Measurements from ENCODE around the gene CCDC171. TPM values are rescaled to one million over a fixed set of nuclear protein-coding genes. Genes with fewer than 3 reads are reported as not detected.
"Not testable (repeated sequence)": the region's sequence is repeated elsewhere in the genome, so short reads cannot be mapped to it uniquely, and the experiment has no call there.

The CCDC171 gene
- total RNA-seq, 1 experiment from 2014 or later = 0.80 TPM

- no peak for DNase-seq (ENCODE audit: low read depth)
Measured at GRCh38 chr9:15553528-15553898, 670 bp downstream of the CCDC171 start.

GRCh38 chr9:15570769-15571168, 17.9 kb downstream of the CCDC171 start:
- no peak for DNase-seq (ENCODE audit: low read depth)

GRCh38 chr9:15572200-15572770, 19.4 kb downstream of the CCDC171 start:
- DNase-seq (ENCODE audit: low read depth) = peak; percentile 50

- DNase-seq (ENCODE audit: low read depth) = no peak
Measured at GRCh38 chr9:15576350-15577050, 23.7 kb downstream of the CCDC171 start.

- DNase-seq (ENCODE audit: low read depth) = no peak
Measured at GRCh38 chr9:15578714-15579113, 25.9 kb downstream of the CCDC171 start.

DNA sequence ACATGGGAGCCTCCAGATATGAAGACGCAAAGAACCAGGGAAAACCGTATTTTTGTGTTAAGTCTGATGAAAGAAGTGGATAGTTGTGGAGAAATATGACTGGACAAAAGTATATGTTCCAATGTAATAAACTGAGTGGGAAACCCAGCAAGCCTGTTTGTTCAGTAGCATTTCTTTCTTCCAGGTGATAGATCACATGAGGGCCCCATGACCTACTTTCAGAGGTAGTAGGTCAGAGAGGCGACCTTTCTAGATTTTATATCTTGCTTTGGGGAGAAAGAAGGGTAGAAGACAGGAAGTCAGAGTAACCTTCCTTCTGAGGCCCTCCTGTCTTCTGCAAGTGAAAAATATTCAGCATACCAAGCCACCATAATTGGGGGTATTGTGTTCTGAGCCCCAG, 31.5 kb downstream of the CCDC171 start:
- no peak for DNase-seq (ENCODE audit: low read depth)

DNA sequence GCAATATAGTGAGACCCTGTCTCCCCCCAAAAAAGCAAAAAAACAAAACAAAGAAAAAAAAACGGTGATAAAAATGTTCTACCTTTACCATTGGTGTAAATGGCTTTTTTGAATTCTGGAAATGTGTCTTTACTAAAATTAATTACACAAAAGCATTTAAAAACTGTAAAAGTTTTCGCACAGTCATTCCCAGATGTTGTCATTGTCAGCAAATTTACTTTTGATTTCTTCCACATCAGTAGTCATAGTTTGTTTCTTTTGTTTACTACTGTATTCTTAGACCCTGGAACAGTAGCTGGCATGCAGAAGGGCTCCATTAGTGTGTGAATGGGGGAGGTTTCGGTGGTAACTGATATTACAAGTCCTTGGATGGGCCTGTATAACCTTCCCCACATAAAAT, 39.5 kb downstream of the CCDC171 start:
- DNase-seq (ENCODE audit: low read depth) = no peak

GRCh38 chr9:15592940-15593339, 40.1 kb downstream of the CCDC171 start:
- not testable (repeated sequence) for DNase-seq (ENCODE audit: low read depth)

DNA sequence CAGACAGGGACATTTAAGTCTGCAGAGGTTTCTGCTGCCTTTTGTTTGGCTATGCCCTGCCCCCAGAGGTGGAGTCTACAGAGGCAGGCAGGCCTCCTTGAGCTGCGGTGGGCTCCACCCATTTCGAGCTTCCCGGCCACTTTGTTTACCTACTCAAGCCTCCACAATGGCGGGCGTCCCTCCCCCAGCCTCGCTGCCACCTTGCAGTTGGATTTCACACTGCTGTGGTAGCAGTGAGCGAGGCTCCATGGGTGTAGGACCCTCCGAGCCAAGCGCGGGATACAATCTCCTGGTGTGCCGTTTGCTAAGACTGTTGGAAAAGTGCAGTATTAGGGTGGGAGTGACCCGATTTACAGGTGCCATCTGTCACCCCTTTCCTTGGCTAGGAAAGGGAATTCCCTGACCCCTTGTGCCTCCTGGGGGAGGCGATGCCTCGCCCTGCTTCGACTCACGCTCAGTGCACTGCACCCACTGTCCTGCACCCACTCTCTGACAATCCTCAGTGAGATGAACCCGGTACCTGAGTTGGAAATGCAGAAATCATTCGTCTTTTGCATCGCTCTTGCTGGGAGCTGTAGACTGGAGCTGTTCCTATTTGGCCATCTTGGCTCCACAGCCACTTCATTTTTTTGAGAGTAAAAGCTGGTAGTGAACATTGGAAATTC, 48.0 kb downstream of the CCDC171 start:
- not testable (repeated sequence) for DNase-seq (ENCODE audit: low read depth)

DNA sequence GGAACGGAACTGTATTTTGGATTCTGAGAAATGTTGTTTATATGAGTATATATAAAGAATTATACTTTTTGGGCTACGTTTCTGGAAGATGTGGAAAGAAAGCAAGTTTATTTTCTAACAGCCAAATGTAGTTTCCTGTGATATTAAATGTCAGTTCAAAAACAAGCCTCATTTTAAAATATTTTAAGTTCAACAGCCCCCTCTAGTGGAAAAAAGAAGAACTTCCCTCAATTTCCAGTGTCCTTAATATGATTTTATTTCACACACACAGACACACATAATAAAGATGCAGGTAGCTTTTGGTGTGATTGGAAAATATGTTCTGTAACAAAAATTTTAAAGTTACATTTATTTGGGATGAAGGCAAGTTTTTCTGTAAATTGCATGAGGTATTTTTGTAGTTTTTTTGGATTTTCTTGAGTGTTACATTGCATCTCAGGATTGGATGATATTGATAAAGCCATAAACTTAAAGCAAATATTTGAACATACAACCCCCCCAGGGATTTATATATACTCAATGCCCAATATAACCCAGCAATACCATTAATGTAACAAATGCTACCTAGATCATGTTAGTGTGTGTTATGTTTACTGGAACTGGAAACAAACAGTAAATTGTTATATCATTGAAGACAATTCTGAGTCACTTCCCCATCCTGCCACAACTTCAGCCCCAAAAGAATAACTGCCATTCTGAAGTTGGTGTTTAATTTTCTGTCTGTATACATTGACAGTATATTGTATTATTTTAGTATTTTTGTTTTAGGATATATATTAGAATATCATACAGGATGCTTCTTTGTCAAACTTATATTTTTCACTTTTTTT, 54.0 kb downstream of the CCDC171 start:
- DNase-seq (ENCODE audit: low read depth) = peak; percentile 71

- no peak for DNase-seq (ENCODE audit: low read depth)
Measured at GRCh38 chr9:15612962-15613361, 60.1 kb downstream of the CCDC171 start.

- DNase-seq (ENCODE audit: low read depth) = no peak
Measured at GRCh38 chr9:15617782-15618181, 64.9 kb downstream of the CCDC171 start.

DNA sequence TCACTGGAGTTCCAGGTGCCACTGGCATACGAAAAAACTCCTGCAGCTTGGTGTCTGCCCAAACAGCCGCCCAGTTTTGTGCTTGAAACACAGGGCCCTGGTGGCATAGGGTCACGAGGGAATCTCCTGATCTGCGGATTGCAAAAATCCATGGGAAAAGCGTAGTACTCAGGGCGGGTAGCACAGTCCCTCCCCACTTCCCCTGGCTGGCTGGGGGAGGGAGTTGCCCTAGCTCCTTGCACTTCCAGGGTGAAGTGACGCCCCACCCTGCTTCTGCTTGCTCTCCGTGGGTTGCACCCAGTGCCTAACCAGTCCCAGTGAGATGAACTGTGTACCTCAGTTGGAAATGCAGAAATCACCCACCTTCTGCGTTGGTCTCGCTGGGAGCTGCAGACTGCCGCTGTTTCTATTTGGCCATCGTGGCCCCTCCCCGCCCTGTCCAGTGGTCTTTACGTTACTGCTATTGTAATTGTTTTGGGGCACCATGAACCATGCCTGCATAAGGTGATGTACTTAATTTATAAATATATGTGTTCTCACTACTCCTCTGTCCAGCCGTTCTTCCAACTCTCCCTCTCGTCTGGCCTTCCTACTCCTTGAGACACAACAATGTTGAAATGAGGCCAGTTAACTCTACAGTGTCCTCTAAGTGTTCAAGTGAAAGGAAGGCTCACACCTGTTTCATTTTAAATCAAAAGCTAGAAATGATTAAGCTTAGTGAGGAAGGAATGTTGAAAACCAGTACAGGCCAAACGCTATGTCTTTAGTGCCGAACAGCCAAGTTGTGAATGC, 65.9 kb downstream of the CCDC171 start:
- DNase-seq (ENCODE audit: low read depth) = no peak

DNA sequence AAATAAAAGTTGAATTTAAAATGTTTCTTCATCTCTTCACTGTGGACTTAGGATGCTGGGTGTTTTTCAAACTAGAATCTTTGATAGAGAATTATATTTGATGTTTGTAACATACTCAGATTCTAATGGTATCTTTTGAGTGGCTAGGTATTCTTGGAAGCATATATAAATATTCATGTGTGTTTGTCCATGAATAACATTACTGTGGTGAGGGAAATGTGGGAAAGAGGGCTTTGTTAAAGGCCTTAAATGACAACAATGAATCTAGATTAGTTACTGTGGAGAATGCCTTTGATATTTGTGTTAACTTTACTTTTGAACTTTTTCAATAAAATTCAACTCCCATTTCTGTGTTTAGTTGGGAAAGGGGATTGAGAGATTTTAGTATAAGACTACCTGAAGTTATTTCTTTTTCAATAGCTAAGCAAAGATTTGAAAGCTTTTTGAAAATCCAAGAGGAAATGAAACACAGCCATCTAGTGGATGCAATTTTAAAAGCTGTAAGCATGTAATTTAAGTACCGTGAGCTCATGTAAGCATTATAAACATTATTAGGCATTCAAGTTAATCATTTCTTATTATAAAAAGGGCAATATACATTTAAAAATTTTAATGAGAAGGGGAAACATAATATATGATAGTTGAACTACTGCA, 69.6 kb downstream of the CCDC171 start:
- DNase-seq (ENCODE audit: low read depth) = no peak

DNA sequence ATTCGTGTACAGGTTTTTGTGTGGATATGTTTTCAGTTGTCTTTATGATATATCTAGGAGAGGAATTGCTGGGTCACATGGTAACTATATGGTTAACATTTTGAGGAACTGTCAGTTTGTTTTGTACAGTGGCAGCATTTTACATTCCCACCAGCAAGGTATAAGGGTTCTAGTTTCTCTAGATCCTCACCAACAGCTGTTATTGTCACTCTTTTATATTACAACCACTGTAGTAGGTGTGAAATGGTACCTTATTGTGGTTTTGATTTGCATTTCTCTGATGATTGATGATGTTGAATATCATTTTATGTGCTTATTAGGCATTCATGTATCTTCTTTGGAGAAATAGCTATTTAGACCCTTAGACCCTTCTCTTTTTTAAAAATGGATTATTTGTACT, 82.9 kb downstream of the CCDC171 start:
- DNase-seq (ENCODE audit: low read depth) = no peak

DNA sequence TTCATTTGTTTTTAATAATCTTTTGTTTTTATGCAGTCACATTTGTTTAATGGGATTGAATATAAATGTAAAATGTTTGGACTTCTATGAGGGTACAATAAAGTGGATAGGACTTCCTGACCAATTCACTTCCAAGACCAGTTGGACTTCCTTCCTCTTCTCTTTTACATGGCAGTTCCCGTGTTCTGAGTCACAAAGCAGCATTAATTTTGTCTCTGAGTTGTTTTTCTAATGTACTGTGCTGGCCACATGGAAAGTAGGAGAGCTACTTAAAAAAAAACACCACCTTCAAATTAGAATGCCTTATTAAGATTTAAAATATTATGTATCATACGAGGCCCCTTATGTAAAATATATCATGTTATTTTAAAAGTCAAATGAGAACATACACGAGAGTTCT, 87.3 kb downstream of the CCDC171 start:
- DNase-seq (ENCODE audit: low read depth) = peak; percentile 7

GRCh38 chr9:15641291-15641690, 88.4 kb downstream of the CCDC171 start:
- DNase-seq (ENCODE audit: low read depth) = no peak

DNA sequence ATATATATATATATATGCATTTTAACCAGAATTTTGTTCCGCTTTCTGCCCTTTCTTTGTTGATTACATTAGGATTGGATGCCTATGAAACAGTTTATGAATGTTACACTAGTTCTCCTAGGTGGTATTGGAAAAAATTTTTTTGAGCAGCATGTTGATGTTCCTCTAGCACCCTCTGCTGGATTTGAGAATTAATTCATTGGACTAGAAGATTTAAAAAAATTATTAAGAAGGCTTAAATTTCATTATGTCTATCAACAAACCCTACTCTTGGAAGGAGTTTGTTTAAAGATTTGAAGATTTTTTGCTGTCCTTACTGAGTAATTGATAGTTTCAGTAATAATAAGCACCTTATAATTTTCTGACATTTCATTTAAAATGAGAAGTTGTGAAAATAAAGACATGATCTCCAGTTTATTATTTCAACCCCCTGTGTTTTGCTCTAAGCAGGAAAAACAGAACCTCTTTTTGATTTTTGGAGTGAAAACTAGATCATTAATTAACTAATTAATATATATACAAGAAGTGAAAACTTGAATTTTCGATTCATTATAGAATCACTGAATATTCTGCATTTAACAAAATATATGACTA, 89.6 kb downstream of the CCDC171 start:
- DNase-seq (ENCODE audit: low read depth) = peak; percentile 13

DNA sequence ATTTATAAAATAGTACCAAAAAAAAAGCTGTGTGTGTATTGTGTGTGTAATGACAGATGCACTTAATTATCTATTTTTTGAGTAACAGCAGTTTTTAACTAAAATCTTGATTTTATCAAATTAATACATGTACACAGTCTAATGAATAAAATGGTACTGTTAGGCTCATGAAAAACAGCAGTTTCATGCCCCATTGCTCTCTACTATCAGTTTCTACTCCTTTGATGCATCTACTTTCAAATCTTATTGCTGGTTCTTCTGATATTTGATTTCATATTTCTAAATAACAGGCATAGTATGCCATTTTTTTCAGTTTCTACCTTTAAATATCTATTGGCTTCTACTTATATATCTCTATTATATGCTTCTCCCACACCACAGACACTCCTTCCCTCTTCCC, 117.4 kb downstream of the CCDC171 start:
- DNase-seq (ENCODE audit: low read depth) = no peak

- no peak for DNase-seq (ENCODE audit: low read depth)
Measured at GRCh38 chr9:15670894-15671293, 118.1 kb downstream of the CCDC171 start.
